ENCODE measurements around the gene CREB5.

DNA sequence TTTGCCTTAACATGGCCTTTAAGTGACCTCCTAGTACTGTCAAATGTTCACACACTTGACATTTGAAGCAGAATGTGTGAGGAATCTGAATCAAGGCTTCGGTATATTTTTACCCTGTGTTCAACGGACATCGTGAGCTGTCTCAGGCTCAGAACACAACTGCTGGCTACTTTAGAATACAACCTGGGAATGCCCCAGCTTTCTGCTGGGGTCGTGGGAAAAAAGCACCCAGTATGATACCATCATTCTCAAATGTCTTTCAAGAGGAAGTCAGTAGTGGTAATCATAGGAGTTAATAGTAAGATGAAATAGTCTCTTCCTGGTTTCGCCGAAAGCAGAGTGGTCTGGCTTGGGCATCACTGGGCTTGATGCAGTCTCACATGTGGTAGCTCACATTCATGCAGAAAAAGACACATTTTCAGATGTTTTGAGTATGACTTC lies 67.2 kb downstream of the CREB5 start:
- TF ChIP-seq, protein P1, sequence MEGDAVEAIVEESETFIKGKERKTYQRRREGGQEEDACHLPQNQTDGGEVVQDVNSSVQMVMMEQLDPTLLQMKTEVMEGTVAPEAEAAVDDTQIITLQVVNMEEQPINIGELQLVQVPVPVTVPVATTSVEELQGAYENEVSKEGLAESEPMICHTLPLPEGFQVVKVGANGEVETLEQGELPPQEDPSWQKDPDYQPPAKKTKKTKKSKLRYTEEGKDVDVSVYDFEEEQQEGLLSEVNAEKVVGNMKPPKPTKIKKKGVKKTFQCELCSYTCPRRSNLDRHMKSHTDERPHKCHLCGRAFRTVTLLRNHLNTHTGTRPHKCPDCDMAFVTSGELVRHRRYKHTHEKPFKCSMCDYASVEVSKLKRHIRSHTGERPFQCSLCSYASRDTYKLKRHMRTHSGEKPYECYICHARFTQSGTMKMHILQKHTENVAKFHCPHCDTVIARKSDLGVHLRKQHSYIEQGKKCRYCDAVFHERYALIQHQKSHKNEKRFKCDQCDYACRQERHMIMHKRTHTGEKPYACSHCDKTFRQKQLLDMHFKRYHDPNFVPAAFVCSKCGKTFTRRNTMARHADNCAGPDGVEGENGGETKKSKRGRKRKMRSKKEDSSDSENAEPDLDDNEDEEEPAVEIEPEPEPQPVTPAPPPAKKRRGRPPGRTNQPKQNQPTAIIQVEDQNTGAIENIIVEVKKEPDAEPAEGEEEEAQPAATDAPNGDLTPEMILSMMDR (IDR thresholded peaks at IDR 0.05) = no peak
- no peak for TF ChIP-seq POLR2A (IDR thresholded peaks at IDR 0.05)
